ENCODE results near the gene PDSS2.
"Not testable (repeated sequence)": the region's sequence is repeated elsewhere in the genome, so short reads cannot be mapped to it uniquely, and the experiment has no call there.

DNA sequence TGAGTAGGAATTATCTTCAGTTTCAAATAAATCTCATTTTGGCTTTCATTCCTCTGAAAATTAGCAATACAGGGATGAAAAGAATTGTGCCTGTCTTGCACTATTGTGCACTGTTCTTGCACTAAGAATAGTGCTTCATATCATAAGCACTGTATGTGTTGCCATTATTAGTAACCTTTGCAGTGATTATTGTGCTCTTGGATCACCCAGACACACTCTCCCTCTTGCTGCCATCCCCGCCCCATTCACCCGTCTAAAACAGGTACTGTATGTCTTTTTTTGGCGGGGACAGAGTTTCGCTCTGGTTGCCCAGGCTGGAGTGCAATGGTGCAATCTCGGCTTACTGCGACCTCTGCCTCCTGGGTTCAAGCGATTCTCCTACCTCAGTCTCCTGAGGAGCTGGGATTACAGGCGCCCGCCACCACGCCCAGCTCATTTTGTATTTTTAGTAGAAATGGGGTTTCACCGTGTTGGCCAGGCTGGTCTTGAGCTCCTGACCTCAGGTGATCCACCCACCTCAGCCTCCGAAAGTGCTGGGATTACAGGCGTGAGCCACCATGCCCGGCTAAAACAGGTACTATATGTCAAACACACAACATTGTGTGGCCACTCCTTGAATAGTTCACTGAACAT is 324.2 kb downstream of the PDSS2 start:
- TF ChIP-seq, protein P1, sequence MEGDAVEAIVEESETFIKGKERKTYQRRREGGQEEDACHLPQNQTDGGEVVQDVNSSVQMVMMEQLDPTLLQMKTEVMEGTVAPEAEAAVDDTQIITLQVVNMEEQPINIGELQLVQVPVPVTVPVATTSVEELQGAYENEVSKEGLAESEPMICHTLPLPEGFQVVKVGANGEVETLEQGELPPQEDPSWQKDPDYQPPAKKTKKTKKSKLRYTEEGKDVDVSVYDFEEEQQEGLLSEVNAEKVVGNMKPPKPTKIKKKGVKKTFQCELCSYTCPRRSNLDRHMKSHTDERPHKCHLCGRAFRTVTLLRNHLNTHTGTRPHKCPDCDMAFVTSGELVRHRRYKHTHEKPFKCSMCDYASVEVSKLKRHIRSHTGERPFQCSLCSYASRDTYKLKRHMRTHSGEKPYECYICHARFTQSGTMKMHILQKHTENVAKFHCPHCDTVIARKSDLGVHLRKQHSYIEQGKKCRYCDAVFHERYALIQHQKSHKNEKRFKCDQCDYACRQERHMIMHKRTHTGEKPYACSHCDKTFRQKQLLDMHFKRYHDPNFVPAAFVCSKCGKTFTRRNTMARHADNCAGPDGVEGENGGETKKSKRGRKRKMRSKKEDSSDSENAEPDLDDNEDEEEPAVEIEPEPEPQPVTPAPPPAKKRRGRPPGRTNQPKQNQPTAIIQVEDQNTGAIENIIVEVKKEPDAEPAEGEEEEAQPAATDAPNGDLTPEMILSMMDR (IDR thresholded peaks at IDR 0.05; ENCODE audit: low read depth, low read length, missing input control), result not testable (repeated sequence)
- TF ChIP-seq RAD21 (IDR thresholded peaks at IDR 0.05); EGR1 (IDR thresholded peaks at IDR 0.05; ENCODE audit: low read depth in 2 of 2); RXRA (IDR thresholded peaks at IDR 0.05); TAF1 (conservative IDR thresholded peaks at IDR 0.05); YY1 (IDR thresholded peaks at IDR 0.05); JUND (IDR thresholded peaks at IDR 0.05); GABPA (IDR thresholded peaks at IDR 0.05 in 1 of 2, conservative IDR thresholded peaks at IDR 0.05 in 1 of 2); SP1 (IDR thresholded peaks at IDR 0.05); FOXA2 (IDR thresholded peaks at IDR 0.05); NR2F2 (IDR thresholded peaks at IDR 0.05): not testable (repeated sequence)
- TF ChIP-seq, protein P2, sequence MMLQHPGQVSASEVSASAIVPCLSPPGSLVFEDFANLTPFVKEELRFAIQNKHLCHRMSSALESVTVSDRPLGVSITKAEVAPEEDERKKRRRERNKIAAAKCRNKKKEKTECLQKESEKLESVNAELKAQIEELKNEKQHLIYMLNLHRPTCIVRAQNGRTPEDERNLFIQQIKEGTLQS (IDR thresholded peaks at IDR 0.05), result not testable (repeated sequence)
